GM06990 (cell line): Measurements from ENCODE around the gene CLDN25.
"Not testable (repeated sequence)": the region's sequence is repeated elsewhere in the genome, so short reads cannot be mapped to it uniquely, and the experiment has no call there.

ENCODE experiments used
- DNase-seq: peaks from one replicate; pipeline ENCODE4 v3.0.0-alpha.2; 2011; ENCODE audit not compliant: insufficient read length; ENCODE audit errors: extremely low read depth
- H3K27me3 ChIP-seq: replicated peaks from 2 replicates; pipeline ENCODE4 v1.6.0; 2011; ENCODE audit warnings: low read length; ENCODE audit not compliant: control insufficient read depth, insufficient read depth
- H3K36me3 ChIP-seq: 2 replicates; pipeline ENCODE4 v1.5.1; 2011; ENCODE audit warnings: low read length; ENCODE audit not compliant: control insufficient read depth, insufficient read depth
- H3K4me3 ChIP-seq: replicated peaks from 2 replicates; pipeline ENCODE4 v1.5.1; 2011; ENCODE audit warnings: low read depth, mild to moderate bottlenecking, control low read depth, low read length
- CTCF ChIP-seq: IDR thresholded peaks from 2 replicates; pipeline ENCODE4 v1.5.1; 2011; ENCODE audit warnings: low read length, control low read depth, mild to moderate bottlenecking, inconsistent platforms; ENCODE audit not compliant: insufficient read depth, poor library complexity, severe bottlenecking

CLDN25 gene

GRCh38 chr11:113774174-113774503 is 5.5 kb upstream of the CLDN25 start:
- TF ChIP-seq CTCF: no peak
- Histone ChIP-seq H3K27me3 (no peaks in the 10 kb centered on the region), H3K4me3 (peak overlapping the region; percentile 96), H3K36me3 (0 out of 2 replicates have a peak, but pooled peaks cover 1% of the 10 kb centered on the region)
- no peak for DNase-seq

- no peak for TF ChIP-seq CTCF
- no peak for DNase-seq
- no peaks in the 10 kb centered on the region for H3K27me3 ChIP-seq
- H3K4me3 ChIP-seq: no peak overlapping the region
- H3K36me3 ChIP-seq: no peaks in the 10 kb centered on the region
Measured at GRCh38 chr11:113778111-113778910, 1.3 kb upstream of the CLDN25 start.

- no peak for DNase-seq
- Histone ChIP-seq H3K4me3 (no peak overlapping the region), H3K36me3 (no peaks in the 10 kb centered on the region), H3K27me3 (no peaks in the 10 kb centered on the region; the same call in 1 of the 2 replicates)
- no peak for TF ChIP-seq CTCF
Measured at GRCh38 chr11:113781682-113782081, 2.1 kb downstream of the CLDN25 start.

GRCh38 chr11:113782134-113782533 is 2.5 kb downstream of the CLDN25 start:
- Histone ChIP-seq H3K36me3 (no peaks in the 10 kb centered on the region), H3K27me3 (no peaks in the 10 kb centered on the region; the same call in 1 of the 2 replicates), H3K4me3 (no peak overlapping the region)
- TF ChIP-seq CTCF: no peak
- DNase-seq: no peak

- not testable (repeated sequence) for H3K4me3 ChIP-seq, H3K27me3 ChIP-seq, DNase-seq, H3K36me3 ChIP-seq
Measured at GRCh38 chr11:113789016-113789415, 9.4 kb downstream of the CLDN25 start.

DNA sequence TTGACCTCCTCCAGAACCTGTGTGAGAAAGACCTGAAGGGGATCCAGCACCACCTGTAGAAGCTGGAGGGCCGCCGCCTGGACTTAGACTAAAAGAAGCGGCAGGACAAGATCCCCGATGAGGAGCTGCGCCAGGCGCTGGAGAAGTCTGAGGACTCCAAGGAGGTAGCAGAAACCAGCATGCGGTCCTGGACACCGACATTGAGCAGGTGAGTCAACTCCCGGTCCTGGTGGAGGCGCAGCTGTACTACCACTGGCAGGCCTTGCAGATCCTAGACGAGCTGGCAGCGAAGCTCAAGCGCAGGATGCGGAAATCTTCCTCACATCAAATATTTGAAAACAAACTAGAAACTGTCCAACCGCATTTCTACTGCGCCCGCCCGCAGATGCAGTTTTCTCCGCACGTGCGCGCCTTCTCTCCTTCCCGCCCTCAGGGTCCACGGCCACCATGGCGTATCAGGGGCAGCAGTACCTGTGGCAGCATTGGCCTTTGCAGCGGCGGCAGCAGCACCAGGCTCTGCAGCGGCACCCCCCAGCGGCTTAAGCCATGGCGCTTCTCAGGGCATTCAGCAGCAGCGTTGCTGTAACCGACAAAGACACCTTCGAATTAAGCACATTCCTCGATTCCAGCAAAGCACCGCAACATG is 10.2 kb downstream of the CLDN25 start:
- TF ChIP-seq CTCF: no peak
- no peak for DNase-seq
- H3K4me3 ChIP-seq: no peak overlapping the region
- H3K36me3 ChIP-seq: no peaks in the 10 kb centered on the region
- H3K27me3 ChIP-seq: no peaks in the 10 kb centered on the region; the same call in 1 of the 2 replicates
